Endothelial cell (in vitro differentiated cells): ENCODE results near the gene SS18. TPM values are rescaled to one million over a fixed set of nuclear protein-coding genes. Genes with fewer than 3 reads are reported as not detected.

Experiments
- DNase-seq: peaks from one replicate; pipeline ENCODE4 v3.0.0; 2021; ENCODE audit warnings: low spot score
- H3K27ac Mint-ChIP-seq: one replicate; pipeline ENCODE4 v1.8.0; 2021; ENCODE audit warnings: mixed read lengths, inconsistent platforms; ENCODE audit not compliant: unreplicated experiment
- H3K27me3 Mint-ChIP-seq: one replicate; pipeline ENCODE4 v1.8.0; 2021; ENCODE audit warnings: mild to moderate bottlenecking, moderate library complexity, mixed read lengths, inconsistent platforms; ENCODE audit not compliant: unreplicated experiment
- H3K36me3 Mint-ChIP-seq: one replicate; pipeline ENCODE4 v1.8.0; 2021; ENCODE audit warnings: mild to moderate bottlenecking, low read depth, mixed read lengths, inconsistent platforms; ENCODE audit not compliant: unreplicated experiment
- H3K4me1 Mint-ChIP-seq: one replicate; pipeline ENCODE4 v1.8.0; 2021; ENCODE audit warnings: mild to moderate bottlenecking, mixed read lengths, inconsistent platforms; ENCODE audit not compliant: unreplicated experiment
- H3K4me3 Mint-ChIP-seq: one replicate; pipeline ENCODE4 v1.8.0; 2021; ENCODE audit warnings: mild to moderate bottlenecking, mixed read lengths, inconsistent platforms; ENCODE audit not compliant: unreplicated experiment
- H3K9me3 Mint-ChIP-seq: one replicate; pipeline ENCODE4 v1.8.0; 2021; ENCODE audit warnings: mixed read lengths, inconsistent platforms; ENCODE audit not compliant: unreplicated experiment
- CTCF ChIP-seq: fragments of 200-600 bp; sonication (generic); IDR thresholded peaks from one replicate; pipeline ENCODE4 v1.5.0; 2021; ENCODE audit warnings: antibody characterized with exemption; ENCODE audit not compliant: unreplicated experiment
- total RNA-seq: library from RNA; stranded (reverse); fragmentation: NEBNext Ultra II Directional; extraction: Animal tissue kit (Norgen Biotek cat#: 25700); gene quantifications from one replicate; pipeline ENCODE4 v1.2.1, GENCODE V29; 2021; ENCODE audit not compliant: unreplicated experiment

The SS18 gene
- total RNA-seq, 1 donor from 2014 or later: 94.6 TPM

GRCh38 chr18:25982961-25983360 is 107.5 kb downstream of the SS18 start:
- no peaks in the 10 kb centered on the region for H3K27me3 Mint-ChIP-seq
- no peaks in the 10 kb centered on the region for H3K36me3 Mint-ChIP-seq
- TF ChIP-seq CTCF: no peak
- H3K4me3 Mint-ChIP-seq: no peak overlapping the region
- no peak overlapping the region for H3K27ac Mint-ChIP-seq
- no peak for DNase-seq
- H3K4me1 Mint-ChIP-seq: peaks cover 11% of the 10 kb centered on the region
- H3K9me3 Mint-ChIP-seq: no peaks in the 10 kb centered on the region

GRCh38 chr18:25982153-25982552 is 108.3 kb downstream of the SS18 start:
- no peak for TF ChIP-seq CTCF
- H3K27ac Mint-ChIP-seq: no peak overlapping the region
- peaks cover 18% of the 10 kb centered on the region for H3K4me1 Mint-ChIP-seq
- no peaks in the 10 kb centered on the region for H3K9me3 Mint-ChIP-seq
- H3K27me3 Mint-ChIP-seq: no peaks in the 10 kb centered on the region
- no peak for DNase-seq
- H3K4me3 Mint-ChIP-seq: no peak overlapping the region
- no peaks in the 10 kb centered on the region for H3K36me3 Mint-ChIP-seq

- Mint-ChIP-seq H3K36me3 (no peaks in the 10 kb centered on the region), H3K4me1 (peaks cover 8% of the 10 kb centered on the region), H3K27ac (no peak overlapping the region), H3K9me3 (no peaks in the 10 kb centered on the region), H3K4me3 (no peak overlapping the region), H3K27me3 (no peaks in the 10 kb centered on the region)
- no peak for DNase-seq
- TF ChIP-seq CTCF: no peak
Observed at GRCh38 chr18:25979369-25980040, 110.9 kb downstream of the SS18 start.

- no peak overlapping the region for H3K4me3 Mint-ChIP-seq
- DNase-seq: no peak
- H3K4me1 Mint-ChIP-seq: peaks cover 8% of the 10 kb centered on the region
- no peaks in the 10 kb centered on the region for H3K9me3 Mint-ChIP-seq
- no peak overlapping the region for H3K27ac Mint-ChIP-seq
- H3K36me3 Mint-ChIP-seq: no peaks in the 10 kb centered on the region
- no peaks in the 10 kb centered on the region for H3K27me3 Mint-ChIP-seq
- no peak for TF ChIP-seq CTCF
Observed at GRCh38 chr18:25976554-25976953, 113.9 kb downstream of the SS18 start.

- no peaks in the 10 kb centered on the region for H3K9me3 Mint-ChIP-seq
- no peaks in the 10 kb centered on the region for H3K36me3 Mint-ChIP-seq
- peaks cover 8% of the 10 kb centered on the region for H3K4me1 Mint-ChIP-seq
- H3K27me3 Mint-ChIP-seq: no peaks in the 10 kb centered on the region
- no peak for TF ChIP-seq CTCF
- no peak for DNase-seq
- no peak overlapping the region for H3K4me3 Mint-ChIP-seq
- no peak overlapping the region for H3K27ac Mint-ChIP-seq
Observed at GRCh38 chr18:25974630-25975077, 115.8 kb downstream of the SS18 start.
